GM18909 (cell line): ENCODE data around the gene RGS19.
"Not testable (repeated sequence)": the region's sequence is repeated elsewhere in the genome, so short reads cannot be mapped to it uniquely, and the experiment has no call there.

Source experiments
- ATAC-seq: cut with Tn5 transposase; IDR thresholded peaks from one replicate; pipeline ENCODE4 v1.9.1; 2021; ENCODE audit warnings: mild to moderate bottlenecking; ENCODE audit not compliant: unreplicated experiment, poor library complexity

RGS19 gene

GRCh38 chr20:64095927-64096326 is 16.6 kb upstream of the RGS19 start:
- no peak for ATAC-seq

DNA sequence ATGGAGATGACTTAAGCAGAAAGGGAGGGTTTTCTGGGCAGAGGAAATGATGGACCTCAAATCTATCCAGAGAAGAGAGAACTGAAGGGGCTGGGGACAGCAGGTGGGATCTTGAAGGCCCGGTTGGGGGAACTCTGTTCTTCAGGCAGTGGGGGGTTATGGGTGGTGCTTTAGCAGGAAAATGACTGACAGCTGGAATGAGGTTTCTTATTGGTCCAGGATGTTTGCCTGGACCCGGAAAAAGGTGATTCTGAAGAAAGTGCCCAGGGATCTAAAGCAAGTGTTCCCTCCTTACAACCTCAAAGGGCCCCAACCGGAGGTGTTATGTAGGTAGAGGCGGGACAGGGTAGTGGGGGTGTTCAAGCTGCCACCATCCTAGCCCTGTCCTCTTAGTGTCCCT is 16.1 kb upstream of the RGS19 start:
- ATAC-seq: no peak

DNA sequence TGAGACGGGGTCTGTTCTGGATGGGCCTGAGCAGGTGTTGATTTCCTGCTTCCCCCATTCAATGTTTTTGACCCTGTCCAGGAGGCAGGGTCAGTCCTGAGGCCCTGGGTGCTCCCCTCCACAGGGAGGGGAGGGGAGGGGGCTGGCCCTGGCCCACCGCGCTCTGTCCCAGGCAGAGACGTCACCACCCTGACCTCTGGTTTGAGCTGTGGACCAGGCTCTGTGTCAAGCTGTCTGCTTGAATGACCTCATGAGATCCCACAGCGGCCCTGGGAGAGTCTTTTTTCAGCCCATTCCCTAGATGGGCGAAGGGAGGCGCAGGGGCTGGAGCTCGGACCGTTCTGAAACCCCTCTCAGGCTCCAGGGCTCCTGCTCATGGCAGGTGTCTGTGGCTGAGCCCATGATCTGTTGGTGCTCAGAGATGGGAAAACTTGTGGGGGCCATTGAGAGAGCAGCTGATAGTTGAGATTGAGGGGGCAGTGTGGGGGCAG is 13.7 kb upstream of the RGS19 start:
- no peak for ATAC-seq

DNA sequence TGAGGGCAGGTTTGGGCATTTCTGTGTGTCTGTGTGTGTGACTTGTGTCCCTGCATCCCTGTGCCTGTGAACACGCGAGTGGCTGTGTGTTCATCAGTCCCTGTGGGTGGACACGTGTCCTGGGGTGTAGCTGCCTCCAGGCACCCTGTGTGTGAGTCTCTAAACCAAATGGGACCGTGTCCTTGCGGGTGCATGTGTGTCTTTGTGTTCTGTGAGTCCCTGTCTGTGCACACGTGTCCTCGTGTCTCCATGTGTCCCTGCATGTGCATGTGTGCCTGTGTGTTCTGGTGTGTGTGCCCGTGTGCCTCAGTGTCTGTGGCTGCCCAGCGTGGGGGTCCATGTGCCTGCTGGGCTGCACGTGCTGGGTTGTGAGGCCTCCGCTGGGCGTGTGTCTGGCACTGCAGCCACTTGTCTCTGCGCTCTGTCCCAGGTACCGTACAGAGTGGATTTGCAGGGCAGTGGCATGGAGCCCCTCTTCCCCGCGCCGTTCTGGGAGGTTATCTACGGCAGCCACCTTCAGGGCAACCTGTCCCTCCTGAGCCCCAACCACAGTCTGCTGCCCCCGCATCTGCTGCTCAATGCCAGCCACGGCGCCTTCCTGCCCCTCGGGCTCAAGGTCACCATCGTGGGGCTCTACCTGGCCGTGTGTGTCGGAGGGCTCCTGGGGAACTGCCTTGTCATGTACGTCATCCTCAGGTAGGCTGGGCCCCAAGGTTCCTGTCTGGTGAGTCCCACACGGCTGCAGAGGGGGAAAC is 13.1 kb upstream of the RGS19 start:
- no peak for ATAC-seq

DNA sequence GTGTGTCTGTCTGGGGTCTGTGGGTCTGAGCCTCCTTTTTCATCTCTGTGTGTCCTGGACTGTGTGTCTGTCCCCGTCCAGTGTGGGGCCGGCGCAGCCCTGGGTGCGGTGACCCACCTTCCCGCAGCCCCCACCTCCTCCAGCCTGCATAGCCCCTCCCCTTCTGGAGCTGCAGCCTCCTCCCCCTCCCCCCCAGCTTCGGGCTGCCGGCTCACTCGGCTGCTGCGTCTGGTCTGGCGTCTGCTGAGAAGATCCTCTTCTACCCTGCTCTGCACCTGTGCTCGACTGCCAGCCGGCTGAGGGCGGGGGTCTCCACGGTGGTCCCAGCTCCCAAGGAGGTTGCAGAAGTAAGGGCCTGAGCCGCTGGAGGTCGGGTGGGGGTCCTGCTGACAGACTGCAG is 12.5 kb upstream of the RGS19 start:
- no peak for ATAC-seq

GRCh38 chr20:64091340-64091739 is 12.0 kb upstream of the RGS19 start:
- ATAC-seq: no peak

GRCh38 chr20:64090165-64090564 is 10.8 kb upstream of the RGS19 start:
- no peak for ATAC-seq

GRCh38 chr20:64088586-64088985 is 9.3 kb upstream of the RGS19 start:
- ATAC-seq: not testable (repeated sequence)

GRCh38 chr20:64087226-64087825 is 8.0 kb upstream of the RGS19 start:
- not testable (repeated sequence) for ATAC-seq

DNA sequence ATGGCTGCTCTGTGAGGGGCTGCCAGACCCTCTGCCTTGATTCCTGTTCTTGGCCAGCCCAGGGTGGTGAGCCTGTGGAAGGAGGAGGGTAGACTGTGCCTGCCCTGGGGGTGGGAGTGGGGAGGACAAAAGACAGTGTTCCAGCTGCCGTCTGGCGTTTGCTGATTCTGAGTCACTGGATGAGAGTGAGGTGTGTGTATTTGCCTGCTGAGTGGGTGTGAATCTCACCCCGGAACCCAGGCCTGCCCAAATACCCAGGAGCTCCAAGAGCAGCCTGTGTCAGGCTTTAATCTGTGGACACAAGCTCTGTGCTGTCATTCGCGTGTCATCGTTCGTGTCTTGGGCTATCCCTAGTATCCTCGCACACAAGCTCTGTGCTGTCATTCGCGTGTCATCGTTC is 7.5 kb upstream of the RGS19 start:
- no peak for ATAC-seq

- no peak for ATAC-seq
Measured at GRCh38 chr20:64084685-64085152, 5.4 kb upstream of the RGS19 start.

DNA sequence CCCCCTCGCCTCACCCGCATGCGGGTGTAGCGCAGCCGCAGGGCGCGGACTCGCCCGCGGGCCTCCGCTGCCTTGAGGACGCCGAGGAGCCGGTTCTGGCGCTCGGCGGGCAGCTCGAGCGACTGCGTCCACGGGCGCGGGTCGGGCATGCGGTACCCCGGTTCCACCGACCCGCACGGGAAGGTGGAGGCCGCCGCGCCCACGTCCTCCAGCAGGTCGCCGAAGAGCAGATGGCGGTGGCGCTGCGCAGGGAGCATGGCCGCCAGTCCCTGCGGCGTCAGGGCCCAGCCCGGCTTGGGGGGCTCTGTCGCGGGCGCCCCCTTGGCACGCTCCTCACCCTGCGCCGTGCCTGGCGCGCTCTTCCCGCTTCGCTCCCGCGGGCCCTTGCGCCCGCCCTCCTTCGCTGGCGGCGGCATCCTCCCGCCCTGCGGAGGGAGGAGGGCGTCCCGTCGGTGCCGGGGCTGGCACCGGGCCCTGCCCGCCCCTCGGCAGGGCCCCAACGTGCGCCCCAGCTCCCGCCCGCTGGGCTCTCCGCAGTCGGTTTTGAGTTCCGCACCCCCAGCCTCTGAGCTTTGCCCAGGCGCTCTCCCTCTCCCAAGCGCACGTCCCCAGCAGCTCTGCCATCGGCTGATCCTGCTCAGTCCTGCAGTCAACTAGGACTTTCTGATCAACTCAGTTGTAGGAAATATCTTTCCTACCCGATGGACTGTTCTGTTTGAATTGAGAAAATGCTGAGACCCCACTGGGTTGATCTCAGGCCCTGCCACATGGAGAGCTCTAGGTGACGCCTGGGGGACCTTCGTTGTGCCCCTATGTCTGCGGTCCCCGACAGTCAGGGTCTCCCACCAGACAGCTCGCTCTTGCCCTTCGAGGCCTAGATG is 4.7 kb upstream of the RGS19 start, which contains the start of gene LKAAEAR1:
LKAAEAR1 (minus strand) TSS at position 595 of the 881 bp plus-strand sequence; CDS start at position 416, 179 bp downstream.
- no peak for ATAC-seq

- ATAC-seq: peak; percentile 30
Measured at GRCh38 chr20:64083378-64083803, 4.1 kb upstream of the RGS19 start.

GRCh38 chr20:64082820-64083377 is 3.6 kb upstream of the RGS19 start:
- no peak for ATAC-seq

DNA sequence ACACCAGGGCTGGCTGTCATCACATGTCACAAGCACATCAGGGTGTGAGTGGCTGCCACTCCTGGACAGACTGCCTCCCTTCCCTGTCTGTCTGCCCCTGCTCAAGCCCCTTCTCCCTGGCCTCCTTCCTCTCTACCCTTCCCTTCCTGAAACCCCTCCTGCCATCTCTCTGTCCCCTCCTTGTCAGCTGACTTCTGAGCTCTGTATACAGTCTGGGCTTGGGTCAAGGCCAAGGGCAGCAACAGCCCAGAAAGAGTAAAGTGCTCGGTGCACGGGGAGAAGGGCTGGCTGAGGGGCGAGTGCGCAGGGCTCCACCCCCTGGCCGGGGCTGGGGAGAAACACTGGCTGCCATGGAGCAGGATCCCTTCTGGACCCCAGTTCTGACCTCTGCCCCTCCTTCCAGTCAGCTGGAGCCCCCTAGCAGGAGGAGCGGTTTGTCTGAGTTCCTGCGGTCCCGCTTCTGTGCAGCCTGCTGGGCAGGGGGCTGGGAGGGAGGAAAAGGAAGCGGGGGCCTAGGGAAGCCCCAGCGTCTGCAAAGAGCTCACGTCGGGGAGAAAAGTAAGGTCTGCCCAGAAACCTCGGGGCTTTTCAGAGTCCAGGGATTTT is 2.9 kb upstream of the RGS19 start:
- no peak for ATAC-seq

DNA sequence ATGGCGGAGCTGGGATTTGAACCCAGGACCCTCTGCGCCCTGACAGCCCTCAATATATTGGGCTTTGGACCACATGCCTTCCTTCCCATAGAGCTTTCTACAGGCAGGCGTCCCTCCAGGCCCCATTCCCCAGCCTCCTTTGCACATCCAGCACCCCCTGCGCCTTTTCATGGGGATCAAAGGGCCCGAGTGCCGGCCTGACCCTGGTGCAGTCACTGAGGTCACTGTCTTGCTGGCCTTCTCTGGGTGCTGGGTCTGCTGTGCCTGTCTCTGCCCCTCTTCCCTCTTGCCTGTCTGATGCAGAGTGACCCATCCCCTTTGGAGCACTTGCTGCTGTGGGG is 2.3 kb upstream of the RGS19 start:
- no peak for ATAC-seq

DNA sequence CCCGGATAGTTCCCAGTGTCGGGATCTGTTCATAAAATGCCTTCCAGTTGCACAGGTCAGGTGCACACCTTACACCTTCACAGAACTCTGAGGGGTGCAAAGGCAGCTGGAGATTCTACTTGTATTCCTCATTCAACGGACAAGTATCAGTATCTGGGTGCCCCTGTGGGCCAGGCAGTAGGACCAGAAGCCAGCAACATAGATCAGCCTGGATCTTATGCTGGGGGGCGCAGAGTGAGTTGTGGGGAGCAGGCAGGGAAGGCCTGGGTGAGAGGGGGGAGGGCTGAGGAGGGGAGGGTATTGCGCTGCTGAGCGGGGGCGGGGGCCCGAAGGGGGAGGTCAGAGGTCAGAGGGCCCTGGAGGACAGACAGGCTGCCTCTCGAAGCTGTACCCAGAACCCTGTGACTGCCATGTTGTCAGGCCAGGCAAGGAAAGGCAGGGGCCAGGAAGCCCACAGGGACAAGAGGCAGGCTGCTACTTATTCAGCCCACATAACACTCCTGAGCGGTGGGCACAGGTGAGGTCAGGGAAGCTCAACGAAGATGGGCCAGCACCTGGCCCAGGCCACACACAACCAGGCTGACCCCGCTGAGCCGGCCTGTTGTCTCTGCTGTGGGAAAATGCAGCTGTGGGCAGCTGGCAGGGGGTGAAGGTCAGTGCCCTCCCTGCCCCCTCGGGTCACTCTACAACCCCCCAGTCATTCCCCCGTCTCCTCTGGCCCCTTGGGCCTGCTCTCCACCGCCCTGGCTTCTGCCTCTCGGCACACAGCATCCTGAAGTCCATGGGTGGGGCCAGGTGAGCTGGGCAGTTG is 1.7 kb upstream of the RGS19 start:
- no peak for ATAC-seq

GRCh38 chr20:64080013-64080812 is 895 bp upstream of the RGS19 start, which contains the start of gene OPRL1:
Gene OPRL1, plus strand, starts transcription at chr20:64080082. Its CDS starts 12,639 bp downstream, at chr20:64092721.
- ATAC-seq: no peak
